CD14-positive monocyte (primary cell): Measurements from ENCODE around the gene AOX1. TPM values are rescaled to one million over a fixed set of nuclear protein-coding genes. Genes with fewer than 3 reads are reported as not detected.
A peak's percentile ranks its signal among the peaks of the same experiment; 100 is the strongest.

Source experiments
- DNase-seq, 3 donors: peaks; one replicate each; pipeline ENCODE4 v3.0.0-alpha.2; 2011 to 2022
- H2AFZ ChIP-seq: 2 replicates; pipeline ENCODE4 v1.6.0; 2012; ENCODE audit warnings: mild to moderate bottlenecking, low read depth, low read length, inconsistent platforms; ENCODE audit not compliant: insufficient read depth, poor library complexity, severe bottlenecking
- H3K27ac ChIP-seq, 2 donors: 1 replicate in 1 of 2; 2 replicates in 1 of 2; pipeline ENCODE4 v1.5.1; 2012 to 2013; ENCODE audit warnings: low read length in 2 of 2, control low read depth in 1 of 2, inconsistent platforms in 1 of 2, low read depth in 1 of 2, mild to moderate bottlenecking in 1 of 2
- H3K27me3 ChIP-seq, 2 donors: one replicate each; pipeline versions ENCODE4 v1.6.0 to v1.6.1; 2011 to 2013; ENCODE audit warnings: low read length in 2 of 2; ENCODE audit not compliant: control insufficient read depth in 2 of 2, insufficient read depth in 2 of 2
- H3K36me3 ChIP-seq, 2 donors: replicated peaks in 1 of 2; 1 replicate in 1 of 2; 2 replicates in 1 of 2; pipeline versions ENCODE4 v1.5.1 to v1.6.1; 2012 to 2013; ENCODE audit warnings: low read length in 2 of 2, control low read depth in 1 of 2, inconsistent platforms in 1 of 2, mild to moderate bottlenecking in 1 of 2; ENCODE audit not compliant: insufficient read depth in 2 of 2, control insufficient read depth in 1 of 2
- H3K4me1 ChIP-seq, 2 donors: 1 replicate in 1 of 2; 2 replicates in 1 of 2; pipeline versions ENCODE4 v1.5.1 to v1.6.1; 2012 to 2013; ENCODE audit warnings: low read length in 2 of 2, control low read depth in 1 of 2, inconsistent platforms in 1 of 2, mild to moderate bottlenecking in 1 of 2, moderate library complexity in 1 of 2; ENCODE audit not compliant: insufficient read depth in 2 of 2, control insufficient read depth in 1 of 2
- H3K4me2 ChIP-seq: replicated peaks from 2 replicates; pipeline ENCODE3; 2012; ENCODE audit warnings: low read length, moderate library complexity, mild to moderate bottlenecking; ENCODE audit not compliant: poor library complexity, severe bottlenecking; ENCODE audit errors: extremely low read depth
- H3K4me3 ChIP-seq, 3 experiments: fragments of 200-600 bp in 1 of 3; sonication (generic) in 1 of 3; replicated peaks in 1 of 3; 1 replicate in 2 of 3; 2 replicates in 1 of 3; pipeline ENCODE4 v1.5.1; 2011 to 2013; ENCODE audit warnings: low read length in 3 of 3, mild to moderate bottlenecking in 3 of 3, control low read depth in 2 of 3, low read depth in 2 of 3, inconsistent platforms in 1 of 3, moderate library complexity in 1 of 3
- H3K79me2 ChIP-seq: 2 replicates; pipeline ENCODE4 v1.6.0; 2012; ENCODE audit warnings: mild to moderate bottlenecking, control low read depth, inconsistent platforms, low read length, moderate library complexity; ENCODE audit not compliant: insufficient read depth
- H3K9ac ChIP-seq: 2 replicates; pipeline ENCODE4 v1.6.0; 2017; ENCODE audit warnings: low read length, mild to moderate bottlenecking; ENCODE audit not compliant: insufficient read depth, poor library complexity, severe bottlenecking
- H3K9me3 ChIP-seq, 2 donors: replicated peaks in 1 of 2; 1 replicate in 1 of 2; 2 replicates in 1 of 2; pipeline versions ENCODE4 v1.5.1 to v1.6.1; 2012 to 2013; ENCODE audit warnings: low read length in 2 of 2, control low read depth in 1 of 2; ENCODE audit not compliant: control insufficient read depth in 1 of 2, insufficient read depth in 1 of 2
- H4K20me1 ChIP-seq: 2 replicates; pipeline ENCODE4 v1.6.0; 2012; ENCODE audit warnings: mild to moderate bottlenecking, low read length, control low read depth, moderate library complexity; ENCODE audit not compliant: insufficient read depth
- H3K27ac Mint-ChIP-seq, 7 donors: one replicate each; pipeline ENCODE4 v1.8.0; 2020; ENCODE audit warnings: mild to moderate bottlenecking in 7 of 7, mixed read lengths in 7 of 7, moderate library complexity in 6 of 7, inconsistent platforms in 2 of 7
- H3K27me3 Mint-ChIP-seq, 3 donors: one replicate each; pipeline ENCODE4 v1.8.0; 2021 to 2022; ENCODE audit warnings: low read depth in 3 of 3, mild to moderate bottlenecking in 3 of 3, mixed read lengths in 3 of 3, moderate library complexity in 3 of 3, inconsistent platforms in 1 of 3
- H3K36me3 Mint-ChIP-seq, 2 donors: one replicate each; pipeline ENCODE4 v1.8.0; 2020; ENCODE audit warnings: mixed read lengths in 2 of 2, inconsistent platforms in 1 of 2, mild to moderate bottlenecking in 1 of 2
- H3K4me1 Mint-ChIP-seq: one replicate; pipeline ENCODE4 v1.8.0; 2020; ENCODE audit warnings: mild to moderate bottlenecking, mixed read lengths
- H3K4me3 Mint-ChIP-seq, 2 donors: one replicate each; pipeline ENCODE4 v1.8.0; 2020; ENCODE audit warnings: mild to moderate bottlenecking in 2 of 2, mixed read lengths in 2 of 2, moderate library complexity in 1 of 2
- H3K9me3 Mint-ChIP-seq, 7 donors: one replicate each; pipeline ENCODE4 v1.8.0; 2020 to 2022; ENCODE audit warnings: mixed read lengths in 7 of 7, mild to moderate bottlenecking in 6 of 7, moderate library complexity in 6 of 7, inconsistent platforms in 2 of 7
- CTCF ChIP-seq: fragments of 200-600 bp; IDR thresholded peaks from one replicate; pipeline ENCODE4 v1.8.0; 2022; ENCODE audit warnings: antibody characterized with exemption, mild to moderate bottlenecking
- WGBS: methylation state at CpG from one replicate; pipeline ENCODE4 v1.1.5; 2013; ENCODE audit warnings: missing lambda C conversion rate; ENCODE audit not compliant: insufficient coverage; 5-methylcytosine and 5-hydroxymethylcytosine counted together
- intact Hi-C, 2 donors: fragments of 100-400 bp; cut with micrococcal nuclease; formaldehyde crosslinking; loops; one replicate each; pipeline versions ENCODE4 v1.15.0 to v1.15.1; 2023
- polyA minus RNA-seq: library from RNA; depleted of rRNA, polyadenylated mRNA; stranded (reverse); fragments of >200 nt; gene quantifications from 2 replicates; pipeline ENCODE4 v1.2.3, GENCODE V29; 2012
- polyA plus RNA-seq, 3 donors: library from polyadenylated mRNA; depleted of rRNA in 1 of 3; unstranded in 2 of 3; stranded (reverse) in 1 of 3; fragments of 300-500 nt in 2 of 3; fragments of >200 nt in 1 of 3; fragmentation: Illumina TruSeq in 2 of 3; gene quantifications; 1 replicate in 2 of 3; 2 replicates in 1 of 3; pipeline ENCODE4 v1.2.3, GENCODE V29; 2012 to 2021
- total RNA-seq, 12 experiments: library from RNA in 1 of 12; stranded (reverse) in 1 of 12; fragments of 120-200 nt in 1 of 12; gene quantifications; one replicate each; pipeline ENCODE4 v1.2.4 and lab custom pipeline; 2013 to 2026; ENCODE audit warnings: mixed read lengths in 6 of 12, inconsistent platforms in 1 of 12

Gene AOX1
- 0.64 TPM for total RNA-seq (2013)
- under 1 TPM in 1 of 3 donors, not detected in 2; 0.16 TPM for polyA plus RNA-seq
- polyA minus RNA-seq: not detected in 2 replicates
- 0 to 3.7 (median 0.21) reads per million in 11 experiments for total RNA-seq (lab: John Stamatoyannopoulos, UW)

- Histone ChIP-seq H3K4me1 (peaks cover 12 to 14% of the 10 kb centered on the region in 2 donors), H3K79me2 (no peaks in the 10 kb centered on the region), H3K27ac (no peak within 1 kb of the TSS), H3K36me3 (peaks cover 0 to 8% of the 10 kb centered on the region in 2 donors), H2AFZ (peak within 1 kb of the TSS; percentile 92), H3K4me2 (peak within 1 kb of the TSS; percentile 98), H4K20me1 (no peaks in the 10 kb centered on the region), H3K9ac (peak within 1 kb of the TSS; percentile 62), H3K27me3 (peaks cover 0 to 10% of the 10 kb centered on the region in 2 donors), H3K9me3 (no peaks in the 10 kb centered on the region), H3K4me3 (peak within 1 kb of the TSS; percentile 50 to 82 (median 53))
- peak; percentile 3 to 11 (median 8) for DNase-seq
- no peak for TF ChIP-seq CTCF
- peaks cover 0 to 18% (median 8%) of the 10 kb centered on the region in 3 donors for H3K27me3 Mint-ChIP-seq
- 5% methylated on average over 61 of the region's 62 CpGs for WGBS
- H3K36me3 Mint-ChIP-seq: peaks cover 19 to 21% of the 10 kb centered on the region in 2 donors
- intact Hi-C loops: loop anchor here in 1 of 2 donors (5.0 kb wide), 1 partner anchor 111 kb away; no protein-coding TSS in a partner anchor
- H3K4me3 Mint-ChIP-seq: peak within 1 kb of the TSS; percentile 82 to 92
- peak within 1 kb of the TSS in 4 of 7 donors; percentile 12 to 70 (median 47) for H3K27ac Mint-ChIP-seq
- H3K9me3 Mint-ChIP-seq: peaks cover 0 to 2% (median 0%) of the 10 kb centered on the region in 7 donors
- peaks cover 12% of the 10 kb centered on the region for H3K4me1 Mint-ChIP-seq
These were observed at the start of gene AOX1 for GRCh38 chr2:200585730-200586643. TSS of gene AOX1 (plus strand) at chr2:200586014. CDS start at chr2:200586109, 95 bp downstream.

- Histone ChIP-seq H3K36me3 (peaks cover 76 to 95% of the 10 kb centered on the region in 2 donors), H3K4me2 (no peak overlapping the region), H3K79me2 (peaks cover 23% of the 10 kb centered on the region), H4K20me1 (no peaks in the 10 kb centered on the region), H3K27ac (no peak overlapping the region), H3K4me1 (no peaks in the 10 kb centered on the region), H3K27me3 (no peaks in the 10 kb centered on the region), H3K9me3 (peaks cover 0 to 5% of the 10 kb centered on the region in 2 donors), H2AFZ (no peak overlapping the region), H3K9ac (no peak overlapping the region), H3K4me3 (no peak overlapping the region)
- H3K36me3 Mint-ChIP-seq: peaks cover 37 to 55% of the 10 kb centered on the region in 2 donors
- intact Hi-C loops: no loop called here
- 88% methylated on average over 1 of the region's 1 CpG for WGBS
- no peak overlapping the region for H3K27ac Mint-ChIP-seq
- H3K4me3 Mint-ChIP-seq: no peak overlapping the region
- DNase-seq: no peak
- H3K4me1 Mint-ChIP-seq: no peaks in the 10 kb centered on the region
- no peak for TF ChIP-seq CTCF
- H3K27me3 Mint-ChIP-seq: peaks cover 0 to 2% (median 0%) of the 10 kb centered on the region in 3 donors
- H3K9me3 Mint-ChIP-seq: peaks cover 0 to 2% (median 0%) of the 10 kb centered on the region in 7 donors
These were observed 47.7 kb upstream of the AOX1 start for GRCh38 chr2:200538139-200538538.
